ENCODE data around the gene UVRAG.

DNA sequence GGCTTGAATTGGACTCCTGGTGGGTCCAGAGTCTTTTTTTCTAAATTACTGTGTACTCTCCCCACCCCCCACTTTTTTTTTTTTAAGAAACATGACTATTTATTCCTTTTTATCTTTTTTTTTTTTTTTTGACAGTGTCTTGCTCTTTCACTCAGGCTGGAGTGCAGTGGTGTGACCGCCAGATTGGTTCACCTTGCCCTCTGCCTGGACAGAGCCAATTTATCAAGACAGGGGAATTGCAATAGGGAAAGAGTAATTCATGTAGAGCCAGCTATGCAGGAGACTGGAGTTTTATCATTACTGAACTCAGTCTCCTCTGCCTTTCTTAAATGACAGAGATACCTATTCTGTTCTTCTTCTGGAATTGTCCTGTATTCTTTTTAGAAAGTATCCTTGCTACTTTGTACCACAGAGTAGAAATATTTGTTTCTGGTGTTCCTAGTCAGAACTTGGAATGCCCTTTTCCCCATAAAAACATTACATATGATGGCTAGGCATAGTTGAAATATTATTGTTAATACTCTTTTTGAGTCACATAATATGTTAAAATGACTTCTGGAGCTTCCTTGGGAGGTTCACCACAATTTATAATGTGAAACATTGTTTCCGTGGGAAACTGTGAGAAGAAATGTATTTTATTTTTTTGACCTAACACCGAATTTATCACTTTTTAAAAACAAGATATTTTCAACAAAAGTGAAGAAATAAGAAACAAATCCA lies 95.6 kb downstream of the UVRAG start:
- TF ChIP-seq, protein P1, sequence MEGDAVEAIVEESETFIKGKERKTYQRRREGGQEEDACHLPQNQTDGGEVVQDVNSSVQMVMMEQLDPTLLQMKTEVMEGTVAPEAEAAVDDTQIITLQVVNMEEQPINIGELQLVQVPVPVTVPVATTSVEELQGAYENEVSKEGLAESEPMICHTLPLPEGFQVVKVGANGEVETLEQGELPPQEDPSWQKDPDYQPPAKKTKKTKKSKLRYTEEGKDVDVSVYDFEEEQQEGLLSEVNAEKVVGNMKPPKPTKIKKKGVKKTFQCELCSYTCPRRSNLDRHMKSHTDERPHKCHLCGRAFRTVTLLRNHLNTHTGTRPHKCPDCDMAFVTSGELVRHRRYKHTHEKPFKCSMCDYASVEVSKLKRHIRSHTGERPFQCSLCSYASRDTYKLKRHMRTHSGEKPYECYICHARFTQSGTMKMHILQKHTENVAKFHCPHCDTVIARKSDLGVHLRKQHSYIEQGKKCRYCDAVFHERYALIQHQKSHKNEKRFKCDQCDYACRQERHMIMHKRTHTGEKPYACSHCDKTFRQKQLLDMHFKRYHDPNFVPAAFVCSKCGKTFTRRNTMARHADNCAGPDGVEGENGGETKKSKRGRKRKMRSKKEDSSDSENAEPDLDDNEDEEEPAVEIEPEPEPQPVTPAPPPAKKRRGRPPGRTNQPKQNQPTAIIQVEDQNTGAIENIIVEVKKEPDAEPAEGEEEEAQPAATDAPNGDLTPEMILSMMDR (IDR thresholded peaks at IDR 0.05), result no peak
- no peak for TF ChIP-seq POLR2A (IDR thresholded peaks at IDR 0.05)

Data from lower leg skin (tissue), 3 donors.